Right lobe of liver (tissue), 4 donors: Measurements from ENCODE around the gene ZNF485.

Source experiments
- CTCF ChIP-seq, 4 donors: fragments of 200-600 bp in 3 of 4; fragments of 450-650 bp in 1 of 4; IDR thresholded peaks; one replicate each; pipeline versions ENCODE4 v1.5.1 to v1.8.0; 2016 to 2022; ENCODE audit warnings: antibody characterized with exemption in 4 of 4, mild to moderate bottlenecking in 2 of 4
- POLR2A ChIP-seq: fragments of 450-650 bp; IDR thresholded peaks from one replicate; pipeline ENCODE4 v1.6.1; 2017; ENCODE audit warnings: antibody characterized with exemption, mild to moderate bottlenecking
- donor health status: DM: no; HTN: no; CAD: no.
- donor health status: DM: no; HTN: no; CAD: no.
- donor health status: DM: no; HTN: yes; CAD: no.

GRCh38 chr10:43616697-43617370 is 10.6 kb downstream of the ZNF485 start:
- no peak for TF ChIP-seq CTCF (IDR thresholded peaks at IDR 0.05)
- TF ChIP-seq POLR2A, result no peak
